Ascending aorta (tissue), 2 donors: ENCODE measurements around the gene FXYD3. TPM values are rescaled to one million over a fixed set of nuclear protein-coding genes. Genes with fewer than 3 reads are reported as not detected.

Experiments used
- DNase-seq, 2 donors: peaks; one replicate each; pipeline ENCODE4 v3.0.0-alpha.2; 2019; ENCODE audit warnings: low spot score in 2 of 2
- H3K27ac ChIP-seq, 2 donors: fragments of 200-600 bp; sonication (generic); one replicate each; pipeline ENCODE4 v1.5.1; 2016 to 2017; ENCODE audit warnings: mild to moderate bottlenecking in 1 of 2
- H3K27me3 ChIP-seq: fragments of 200-600 bp; sonication (generic); one replicate; pipeline ENCODE4 v1.5.1; 2017
- H3K36me3 ChIP-seq, 2 donors: fragments of 200-600 bp; sonication (generic); one replicate each; pipeline ENCODE4 v1.5.1; 2016
- H3K4me1 ChIP-seq, 2 donors: fragments of 200-600 bp; sonication (generic); one replicate each; pipeline ENCODE4 v1.5.1; 2016 to 2017; ENCODE audit warnings: mild to moderate bottlenecking in 1 of 2
- H3K4me3 ChIP-seq, 2 donors: fragments of 200-600 bp; sonication (generic); one replicate each; pipeline ENCODE4 v1.5.1; 2016 to 2017; ENCODE audit warnings: mild to moderate bottlenecking in 1 of 2
- H3K9me3 ChIP-seq, 2 donors: fragments of 200-600 bp; sonication (generic); one replicate each; pipeline ENCODE4 v1.5.1; 2016
- intact Hi-C: fragments of 100-400 bp; cut with DNase I; formaldehyde crosslinking; loops from one replicate; pipeline ENCODE4 v1.15.1; 2023
- total RNA-seq: library from RNA; depleted of rRNA; stranded (reverse); fragments of >200 nt; gene quantifications from one replicate; pipeline ENCODE4 v1.1.0, GENCODE V29; 2016
- TF ChIP-seq, protein P1 (sequence below), 3 experiments: fragments of 200-600 bp in 2 of 3; fragments of 450-650 bp in 1 of 3; sonication (generic) in 2 of 3; IDR thresholded peaks; one replicate each; pipeline ENCODE4 v1.5.1; 2016 to 2019; ENCODE audit warnings: antibody characterized with exemption in 3 of 3, mild to moderate bottlenecking in 1 of 3, moderate library complexity in 1 of 3

The FXYD3 gene
- total RNA-seq, 1 donor from 2014 or later: not detected

DNA sequence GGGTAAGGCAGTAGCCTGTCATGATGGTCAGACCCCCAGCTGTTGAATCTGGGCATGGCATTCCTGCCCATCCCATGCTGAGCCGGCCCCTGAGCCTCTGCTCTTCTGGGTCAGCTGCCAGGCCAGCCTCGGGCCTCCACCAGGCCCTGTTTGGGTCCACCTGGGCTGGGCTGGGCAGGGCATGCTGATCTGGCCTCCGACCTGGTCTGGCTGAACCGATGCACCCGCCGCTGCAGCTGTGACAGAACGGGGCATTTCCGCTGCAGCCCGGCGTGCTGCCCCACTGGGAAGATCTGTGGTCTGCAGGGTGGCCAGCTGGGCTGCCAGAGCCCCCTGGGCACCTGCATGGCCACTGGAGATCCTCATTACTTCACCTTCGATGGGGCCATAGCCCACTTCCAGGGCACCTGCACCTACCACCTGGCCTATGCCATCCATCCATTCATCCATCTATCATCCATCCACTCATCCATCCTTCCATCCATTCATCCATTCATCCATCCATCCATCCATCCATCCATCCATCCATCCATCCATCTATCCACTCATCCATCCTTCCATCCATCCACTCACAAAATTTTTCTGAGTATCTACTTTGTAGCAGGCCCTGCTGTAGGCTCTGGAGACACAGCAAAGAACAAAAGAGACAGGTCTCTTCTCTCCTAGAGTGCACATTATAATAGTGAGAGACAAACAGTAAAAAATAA is 21.5 kb upstream of the FXYD3 start:
- Histone ChIP-seq H3K4me1 (peaks cover 0 to 4% of the 10 kb centered on the region in 2 donors), H3K36me3 (no peaks in the 10 kb centered on the region), H3K4me3 (no peak overlapping the region), H3K27ac (no peak overlapping the region), H3K27me3 (peaks cover 3% of the 10 kb centered on the region), H3K9me3 (no peaks in the 10 kb centered on the region)
- TF ChIP-seq, protein P1, sequence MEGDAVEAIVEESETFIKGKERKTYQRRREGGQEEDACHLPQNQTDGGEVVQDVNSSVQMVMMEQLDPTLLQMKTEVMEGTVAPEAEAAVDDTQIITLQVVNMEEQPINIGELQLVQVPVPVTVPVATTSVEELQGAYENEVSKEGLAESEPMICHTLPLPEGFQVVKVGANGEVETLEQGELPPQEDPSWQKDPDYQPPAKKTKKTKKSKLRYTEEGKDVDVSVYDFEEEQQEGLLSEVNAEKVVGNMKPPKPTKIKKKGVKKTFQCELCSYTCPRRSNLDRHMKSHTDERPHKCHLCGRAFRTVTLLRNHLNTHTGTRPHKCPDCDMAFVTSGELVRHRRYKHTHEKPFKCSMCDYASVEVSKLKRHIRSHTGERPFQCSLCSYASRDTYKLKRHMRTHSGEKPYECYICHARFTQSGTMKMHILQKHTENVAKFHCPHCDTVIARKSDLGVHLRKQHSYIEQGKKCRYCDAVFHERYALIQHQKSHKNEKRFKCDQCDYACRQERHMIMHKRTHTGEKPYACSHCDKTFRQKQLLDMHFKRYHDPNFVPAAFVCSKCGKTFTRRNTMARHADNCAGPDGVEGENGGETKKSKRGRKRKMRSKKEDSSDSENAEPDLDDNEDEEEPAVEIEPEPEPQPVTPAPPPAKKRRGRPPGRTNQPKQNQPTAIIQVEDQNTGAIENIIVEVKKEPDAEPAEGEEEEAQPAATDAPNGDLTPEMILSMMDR (IDR thresholded peaks at IDR 0.05): no peak
- DNase-seq: no peak
- intact Hi-C loops: no loop called here

DNA sequence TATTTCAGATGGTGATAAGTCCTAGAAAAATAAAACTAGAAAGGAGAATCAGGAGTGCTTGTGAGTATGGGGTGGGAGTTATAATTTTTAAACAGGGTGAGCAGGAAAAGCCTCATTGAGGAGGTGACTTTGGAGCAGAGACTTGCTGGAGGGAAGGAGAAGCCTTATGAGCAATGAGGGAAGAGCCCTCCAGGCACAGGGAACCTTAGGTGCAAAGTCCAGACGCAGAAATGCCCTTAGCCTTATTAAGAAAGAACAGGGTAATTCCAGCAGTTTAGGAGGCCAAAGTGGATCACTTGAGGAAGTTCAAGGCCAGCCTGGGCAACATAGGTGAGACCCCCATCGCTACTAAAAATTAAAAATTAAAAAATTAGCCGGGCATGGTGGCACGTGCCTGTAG is 21.0 kb upstream of the FXYD3 start:
- no peak for DNase-seq
- TF ChIP-seq, protein P1 (IDR thresholded peaks at IDR 0.05): no peak
- peaks cover 0 to 4% of the 10 kb centered on the region in 2 donors for H3K4me1 ChIP-seq
- intact Hi-C loops: no loop called here
- no peak overlapping the region for H3K27ac ChIP-seq
- H3K4me3 ChIP-seq: no peak overlapping the region
- no peaks in the 10 kb centered on the region for H3K36me3 ChIP-seq
- H3K9me3 ChIP-seq: no peaks in the 10 kb centered on the region
- H3K27me3 ChIP-seq: peaks cover 3% of the 10 kb centered on the region

DNA sequence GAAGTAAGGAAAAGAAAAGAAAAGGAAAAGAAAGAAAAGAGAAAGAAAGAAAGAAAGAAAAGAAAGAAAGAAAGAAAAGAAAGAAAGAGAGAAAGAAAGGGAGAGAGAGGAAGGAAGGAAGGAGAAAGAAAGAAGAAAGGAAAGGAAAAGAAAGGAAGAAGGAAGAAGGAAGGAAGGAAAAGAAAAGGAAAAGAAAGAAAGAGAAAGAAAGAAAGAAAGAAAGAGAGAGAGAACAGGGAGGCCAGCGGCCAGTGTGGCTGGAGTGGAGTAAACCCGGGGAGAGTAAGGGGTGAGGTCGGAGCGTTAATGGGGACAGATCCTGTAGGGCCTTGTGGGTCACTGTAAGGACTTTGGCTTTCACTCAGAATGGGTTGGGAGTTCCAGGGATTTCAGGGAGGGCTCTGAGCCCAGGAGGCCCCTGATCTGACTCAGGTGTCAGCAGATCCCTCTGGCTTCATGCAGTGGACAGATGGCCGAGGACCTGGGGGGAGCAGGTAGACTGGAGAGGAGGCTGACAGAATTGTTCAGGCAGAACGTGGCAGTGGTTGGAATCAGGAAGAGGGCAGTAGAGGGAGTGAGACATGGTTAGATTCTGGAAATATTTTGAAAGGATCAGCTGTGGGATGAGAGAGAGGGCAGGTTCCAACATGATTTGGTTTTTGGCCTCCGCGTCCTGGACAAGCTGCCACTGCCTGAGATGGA is 19.8 kb upstream of the FXYD3 start:
- no peak overlapping the region for H3K4me3 ChIP-seq
- H3K27me3 ChIP-seq: peaks cover 3% of the 10 kb centered on the region
- H3K9me3 ChIP-seq: no peaks in the 10 kb centered on the region
- intact Hi-C loops: no loop called here
- TF ChIP-seq, protein P1 (IDR thresholded peaks at IDR 0.05): no peak
- DNase-seq: no peak
- no peaks in the 10 kb centered on the region for H3K36me3 ChIP-seq
- H3K4me1 ChIP-seq: peaks cover 0 to 2% of the 10 kb centered on the region in 2 donors
- H3K27ac ChIP-seq: no peak overlapping the region

DNA sequence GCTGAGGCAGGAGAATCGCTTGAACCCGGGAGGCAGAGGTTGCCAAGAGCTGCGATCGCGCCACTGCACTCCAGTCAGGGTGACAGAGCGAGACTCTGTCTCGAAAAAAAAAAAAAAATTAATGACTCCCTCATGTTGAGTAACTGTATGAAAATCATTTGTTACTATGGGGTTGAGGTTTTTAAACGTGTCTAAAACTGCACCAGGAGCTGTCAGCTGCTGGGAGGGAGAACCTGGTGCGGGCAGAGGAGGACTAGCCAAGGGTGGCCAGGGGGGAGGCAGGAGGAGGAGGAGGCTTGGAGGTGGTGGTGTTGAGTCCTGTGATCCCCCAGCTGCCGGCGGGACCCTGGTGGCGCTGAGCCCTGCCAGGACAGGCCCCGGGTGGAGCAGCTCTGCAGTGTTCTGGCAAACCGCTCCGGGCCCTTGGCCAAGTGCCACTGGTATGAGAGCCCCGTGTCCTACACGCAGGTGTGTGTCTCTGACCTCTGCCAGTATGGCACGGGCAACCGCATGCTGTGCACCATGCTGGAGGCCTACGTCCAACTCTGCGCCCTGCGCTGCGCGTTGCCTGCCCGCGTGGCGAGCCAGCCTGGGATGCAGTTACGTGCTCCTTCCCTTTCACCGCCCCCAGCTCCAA is 17.1 kb upstream of the FXYD3 start:
- intact Hi-C loops: no loop called here
- no peaks in the 10 kb centered on the region for H3K9me3 ChIP-seq
- H3K36me3 ChIP-seq: no peaks in the 10 kb centered on the region
- no peaks in the 10 kb centered on the region for H3K27me3 ChIP-seq
- no peaks in the 10 kb centered on the region for H3K4me1 ChIP-seq
- no peak for DNase-seq
- H3K4me3 ChIP-seq: no peak overlapping the region
- H3K27ac ChIP-seq: no peak overlapping the region
- TF ChIP-seq, protein P1 (IDR thresholded peaks at IDR 0.05): no peak

DNA sequence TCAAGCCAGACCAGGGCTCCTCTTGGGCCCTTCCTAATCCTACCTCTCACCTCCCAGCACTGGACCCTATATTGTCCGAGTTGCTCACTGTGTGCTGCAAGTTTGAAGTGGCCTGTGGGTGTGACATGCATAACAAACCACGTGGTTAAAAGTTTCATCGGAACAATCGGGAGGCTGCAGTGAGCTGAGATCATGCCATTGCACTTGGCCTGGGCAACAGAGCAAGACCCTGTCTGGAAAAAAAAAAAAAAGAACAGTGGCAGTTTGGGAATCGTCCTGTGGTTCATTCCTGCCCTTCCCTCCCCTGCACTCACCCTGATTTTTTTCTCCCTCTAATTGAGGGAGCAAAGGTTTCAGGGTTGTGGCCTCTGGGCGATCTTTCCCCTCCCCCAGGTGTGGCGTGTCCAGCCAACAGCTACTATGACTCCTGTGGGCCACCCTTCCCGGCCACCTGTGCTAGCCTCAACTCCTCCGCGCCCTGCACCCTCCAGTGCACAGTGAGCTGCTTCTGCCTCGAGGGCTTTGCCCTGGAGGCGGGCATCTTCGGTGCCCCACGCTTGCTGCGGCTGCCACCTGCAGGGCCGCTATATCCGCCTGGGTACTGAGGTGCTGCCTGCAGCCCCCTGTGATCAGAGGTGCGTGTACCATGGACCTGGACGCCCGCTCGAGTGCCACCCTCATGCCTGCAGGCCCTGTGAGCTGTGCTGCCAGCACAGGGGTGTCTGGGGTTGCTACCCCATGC is 16.3 kb upstream of the FXYD3 start:
- no peaks in the 10 kb centered on the region for H3K9me3 ChIP-seq
- no peaks in the 10 kb centered on the region for H3K4me1 ChIP-seq
- TF ChIP-seq, protein P1 (IDR thresholded peaks at IDR 0.05): no peak
- no peak overlapping the region for H3K4me3 ChIP-seq
- no peak for DNase-seq
- no peaks in the 10 kb centered on the region for H3K27me3 ChIP-seq
- no peaks in the 10 kb centered on the region for H3K36me3 ChIP-seq
- H3K27ac ChIP-seq: no peak overlapping the region
- intact Hi-C loops: no loop called here
